H1 (cell line): ENCODE measurements around the gene KLHL34. TPM values are rescaled to one million over a fixed set of nuclear protein-coding genes. Genes with fewer than 3 reads are reported as not detected.

ENCODE experiments used
- BACH1 ChIP-seq: IDR thresholded peaks from 2 replicates; pipeline ENCODE4 v1.6.1; 2012; ENCODE audit warnings: low read length, improper control_type of control experiment
- SP4 ChIP-seq: IDR thresholded peaks from 2 replicates; pipeline ENCODE4 v1.6.1; 2012; ENCODE audit warnings: low read length, inconsistent platforms
- TBP ChIP-seq: IDR thresholded peaks from 2 replicates; pipeline ENCODE4 v1.6.1; 2011; ENCODE audit warnings: low read depth, low read length, improper control_type of control experiment
- polyA plus RNA-seq, 7 experiments: library from polyadenylated mRNA; depleted of rRNA in 3 of 7; stranded (reverse) in 5 of 7; unstranded in 2 of 7; fragments of >200 nt in 5 of 7; fragments of 200-250 nt in 2 of 7; gene quantifications; 1 replicate in 5 of 7; 2 replicates in 1 of 7; 4 replicates in 1 of 7; pipeline versions ENCODE4 v1.2.1 to v1.2.3, GENCODE V29; 2011 to 2013; ENCODE audit warnings: missing spikeins in 2 of 7, mixed read lengths in 2 of 7
- total RNA-seq: library from RNA; stranded (reverse); fragmentation: NEBNext Ultra II Directional; extraction: Animal tissue kit (Norgen Biotek cat#: 25700); gene quantifications from 2 replicates; pipeline ENCODE4 v1.2.1, GENCODE V29; 2021

Gene KLHL34
- total and polyA plus RNA-seq, 2 of the 8 experiments (the other 6 are each of a cell fraction or from before 2014, with no cell fraction given): not detected

DNA sequence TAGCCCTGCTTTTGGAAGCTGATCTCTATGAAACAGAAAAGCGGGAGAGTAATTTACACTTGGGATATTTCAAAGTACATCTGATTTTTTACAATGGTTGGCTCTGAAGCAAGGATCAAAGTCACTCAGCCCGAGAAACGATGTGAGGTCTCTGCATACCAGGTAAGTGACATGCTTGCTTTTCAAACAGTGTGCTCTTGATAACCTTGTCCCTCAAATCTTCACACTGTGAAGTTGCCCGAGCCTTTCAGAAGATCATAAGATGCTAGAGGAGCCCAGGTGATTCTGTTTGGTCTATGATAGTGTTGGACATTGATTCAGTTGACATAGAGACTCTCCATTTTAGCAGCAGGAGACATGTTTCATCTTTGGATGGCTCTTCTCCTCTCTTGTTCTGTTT is 47.1 kb upstream of the KLHL34 start (continued):
- TF ChIP-seq SP4: no peak
- TF ChIP-seq TBP: no peak
- TF ChIP-seq BACH1: no peak
